PC-3 (cell line): ENCODE data around the gene MRPL9. TPM values are rescaled to one million over a fixed set of nuclear protein-coding genes. Genes with fewer than 3 reads are reported as not detected.
"Not testable (repeated sequence)": the region's sequence is repeated elsewhere in the genome, so short reads cannot be mapped to it uniquely, and the experiment has no call there.

Source experiments
- ATAC-seq: fragments of 200-7000 bp; cut with Tn5 transposase; 2 replicates; pipeline ENCODE4 v1.9.1; 2020; ENCODE audit warnings: mild to moderate bottlenecking, moderate library complexity
- BruUV-seq: library from RNA; stranded (reverse); fragments of 400-500 nt; replicated peaks from 2 replicates; lab custom pipeline; 2021; lab: Mats Ljungman, UMichigan
- CTCF ChIA-PET: fragments of 300-600 bp; sonication (Branson Sonifier 250); formaldehyde crosslinking; loops from one replicate; lab custom pipeline; 2022; ENCODE audit warnings: antibody characterized with exemption; lab: Charles Lee
- POLR2A ChIA-PET: fragments of 300-600 bp; sonication (Branson Sonifier 250); formaldehyde crosslinking; loops from one replicate; lab custom pipeline; 2022; ENCODE audit warnings: antibody characterized with exemption; ENCODE audit not compliant: unreplicated experiment; lab: Charles Lee
- DNase-seq: peaks from one replicate; pipeline ENCODE4 v3.0.0-alpha.2; 2015
- H2AFZ ChIP-seq: fragments of 300-600 bp; sonication (generic); 2 replicates; pipeline ENCODE4 v1.6.0; 2016; ENCODE audit warnings: antibody characterized with exemption, low read length
- H3F3A ChIP-seq: fragments of 300-600 bp; sonication (generic); one replicate; pipeline ENCODE4 v1.6.0; 2017; ENCODE audit warnings: antibody characterized with exemption, low read length, control low read depth, mild to moderate bottlenecking; ENCODE audit not compliant: unreplicated experiment
- H3K27ac ChIP-seq: fragments of 300-600 bp; sonication (generic); 2 replicates; pipeline ENCODE4 v1.5.1; 2016; ENCODE audit warnings: mild to moderate bottlenecking, low read length
- H3K27me3 ChIP-seq: fragments of 300-600 bp; sonication (generic); 2 replicates; pipeline ENCODE4 v1.6.1; 2016; ENCODE audit warnings: low read length, mixed read lengths
- H3K36me3 ChIP-seq: fragments of 300-600 bp; sonication (generic); 2 replicates; pipeline ENCODE4 v1.6.1; 2016; ENCODE audit warnings: low read depth, mixed run types, low read length, mixed read lengths
- H3K4me1 ChIP-seq: fragments of 300-600 bp; sonication (generic); 2 replicates; pipeline ENCODE4 v1.5.1; 2016; ENCODE audit warnings: low read length; ENCODE audit not compliant: insufficient read depth
- H3K4me2 ChIP-seq: fragments of 300-600 bp; sonication (generic); 2 replicates; pipeline ENCODE4 v1.6.0; 2016; ENCODE audit warnings: low read length
- H3K4me3 ChIP-seq: fragments of 300-600 bp; sonication (generic); 2 replicates; pipeline ENCODE4 v1.5.1; 2016; ENCODE audit warnings: mild to moderate bottlenecking, low read length, mixed read lengths
- H3K79me2 ChIP-seq: fragments of 300-600 bp; sonication (generic); 2 replicates; pipeline ENCODE4 v1.6.1; 2017; ENCODE audit warnings: low read length, mixed read lengths
- H3K9ac ChIP-seq: fragments of 300-600 bp; sonication (generic); 2 replicates; pipeline ENCODE4 v1.6.0; 2016; ENCODE audit warnings: mild to moderate bottlenecking, low read length
- H3K9me2 ChIP-seq: fragments of 300-600 bp; sonication (generic); replicated peaks from 2 replicates; pipeline ENCODE4 v1.6.1; 2016; ENCODE audit warnings: mixed run types, low read length, mixed read lengths
- H3K9me3 ChIP-seq: fragments of 300-600 bp; sonication (generic); 2 replicates; pipeline ENCODE4 v1.6.1; 2016; ENCODE audit warnings: low read length, mixed read lengths
- H4K20me1 ChIP-seq: fragments of 300-600 bp; sonication (generic); 2 replicates; pipeline ENCODE4 v1.6.1; 2016; ENCODE audit warnings: low read length, mixed read lengths
- EZH2 ChIP-seq: fragments of 300-600 bp; sonication (generic); IDR thresholded peaks from one replicate; pipeline ENCODE4 v1.6.1; 2017; ENCODE audit warnings: antibody characterized with exemption, mild to moderate bottlenecking, low read length; ENCODE audit not compliant: unreplicated experiment
- EZH2phosphoT487 ChIP-seq: fragments of 300-600 bp; sonication (generic); IDR thresholded peaks from 2 replicates; pipeline ENCODE4 v1.6.1; 2018; ENCODE audit warnings: mild to moderate bottlenecking, antibody characterized with exemption, low read length, borderline replicate concordance
- intact Hi-C: fragments of 100-400 bp; cut with micrococcal nuclease; formaldehyde crosslinking; loops from 2 replicates; pipeline ENCODE4 v1.9.0; 2023
- total RNA-seq: library from RNA; depleted of rRNA; stranded (reverse); fragments of >200 nt; gene quantifications from 2 replicates; pipeline ENCODE4 v1.2.3, GENCODE V29; 2014
- TF ChIP-seq, protein P1 (sequence below): fragments of 300-600 bp; sonication (generic); conservative IDR thresholded peaks from 2 replicates; pipeline ENCODE4 v1.5.1; 2017; ENCODE audit warnings: antibody characterized with exemption, low read depth, mild to moderate bottlenecking, low read length

MRPL9 gene
- total RNA-seq, 1 experiment from 2014 or later = 229 TPM

DNA sequence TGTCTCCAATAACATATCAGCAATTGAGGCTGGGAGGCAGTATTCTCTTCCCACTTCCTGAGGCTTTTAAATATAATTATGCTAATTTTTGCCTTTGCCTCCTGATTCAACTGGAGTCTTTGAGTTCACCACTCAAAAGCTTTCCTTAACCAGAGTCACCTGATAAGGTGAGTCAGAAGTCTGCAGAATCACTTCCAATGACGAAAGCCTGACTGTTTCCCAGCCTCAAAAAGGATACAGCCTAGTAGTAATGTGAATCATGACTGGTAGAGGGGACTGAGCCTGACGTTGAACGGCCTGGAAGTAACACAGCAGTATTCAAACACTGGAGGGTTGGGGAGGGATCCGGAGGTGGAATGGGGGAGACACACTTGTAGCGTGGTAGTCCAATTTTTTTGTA is 10.4 kb upstream of the MRPL9 start:
- peaks cover 14% of the 10 kb centered on the region for H3K4me1 ChIP-seq
- peak overlapping the region; percentile 19; the same call in 1 of the 2 replicates for H3K4me2 ChIP-seq
- no peak overlapping the region for H2AFZ ChIP-seq
- peak overlapping the region; percentile 50 for H3K27ac ChIP-seq
- no peaks in the 10 kb centered on the region for H3F3A ChIP-seq
- no peaks in the 10 kb centered on the region for H3K9me3 ChIP-seq
- H3K4me3 ChIP-seq = no peak overlapping the region
- ChIA-PET POLR2A (interaction anchor here (0.5 kb wide), 1 partner anchor 263 kb away, joined by 5 read pairs; the partner anchor contains the start of gene S100A11), CTCF (no interaction called here)
- intact Hi-C loops = no loop called here
- peak overlapping the region; percentile 22; the same call in 1 of the 2 replicates for H3K9ac ChIP-seq
- no peak for TF ChIP-seq EZH2phosphoT487
- peaks cover 21% of the 10 kb centered on the region for H3K36me3 ChIP-seq
- DNase-seq (peak; percentile 93), ATAC-seq (peak; percentile 98)
- no TSS peak for BruUV-seq
- no peaks in the 10 kb centered on the region for H3K27me3 ChIP-seq
- no peaks in the 10 kb centered on the region for H4K20me1 ChIP-seq
- H3K9me2 ChIP-seq = no peaks in the 10 kb centered on the region
- no peaks in the 10 kb centered on the region for H3K79me2 ChIP-seq

DNA sequence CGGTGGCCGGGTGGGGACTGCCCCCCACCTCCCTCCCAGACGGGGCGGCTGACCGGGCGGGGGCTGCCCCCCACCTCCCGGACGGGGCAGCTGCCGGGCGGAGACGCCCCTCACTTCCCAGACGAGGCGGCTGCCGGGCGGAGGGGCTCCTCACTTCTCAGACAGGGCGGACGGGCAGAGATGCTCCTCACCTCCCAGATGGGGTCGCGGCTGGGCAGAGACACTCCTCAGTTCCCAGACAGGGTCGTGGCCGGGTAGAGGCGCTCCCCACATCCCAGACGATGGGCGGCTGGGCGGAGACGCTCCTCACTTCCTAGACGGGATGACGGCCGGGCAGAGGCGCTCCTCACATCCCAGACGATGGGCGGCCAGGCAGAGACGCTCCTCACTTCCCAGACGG is 6.0 kb upstream of the MRPL9 start:
- ATAC-seq, H3K36me3 ChIP-seq, H3K27me3 ChIP-seq, POLR2A ChIA-PET, H3K9ac ChIP-seq, H3K9me3 ChIP-seq, BruUV-seq, H4K20me1 ChIP-seq, H3K79me2 ChIP-seq, intact Hi-C loops, CTCF ChIA-PET, H3K4me3 ChIP-seq, H3K9me2 ChIP-seq, H3K4me2 ChIP-seq, H3K27ac ChIP-seq, H3F3A ChIP-seq, H2AFZ ChIP-seq, DNase-seq: not testable (repeated sequence)
- peaks cover 30% of the 10 kb centered on the region for H3K4me1 ChIP-seq

GRCh38 chr1:151768351-151769066 is 5.2 kb upstream of the MRPL9 start:
- DNase-seq = peak; percentile 97
- H4K20me1 ChIP-seq, POLR2A ChIA-PET, CTCF ChIA-PET, H3K36me3 ChIP-seq, H3K9me3 ChIP-seq, H3K79me2 ChIP-seq, H3K27me3 ChIP-seq, H3K9ac ChIP-seq, H3F3A ChIP-seq, H3K9me2 ChIP-seq, BruUV-seq: not testable (repeated sequence)
- peak; percentile 39 for ATAC-seq
- Histone ChIP-seq H3K4me1 (peaks cover 27% of the 10 kb centered on the region), H2AFZ (0 out of 2 replicates have a peak overlapping the region, but pooled peaks have one; percentile 44), H3K4me2 (peak overlapping the region; percentile 70), H3K4me3 (peak overlapping the region; percentile 20; the same call in 1 of the 2 replicates), H3K27ac (peak overlapping the region; percentile 59)
- intact Hi-C loops = loop anchor here (1.0 kb wide), 1 partner anchor 68 kb away; no protein-coding TSS in a partner anchor

DNA sequence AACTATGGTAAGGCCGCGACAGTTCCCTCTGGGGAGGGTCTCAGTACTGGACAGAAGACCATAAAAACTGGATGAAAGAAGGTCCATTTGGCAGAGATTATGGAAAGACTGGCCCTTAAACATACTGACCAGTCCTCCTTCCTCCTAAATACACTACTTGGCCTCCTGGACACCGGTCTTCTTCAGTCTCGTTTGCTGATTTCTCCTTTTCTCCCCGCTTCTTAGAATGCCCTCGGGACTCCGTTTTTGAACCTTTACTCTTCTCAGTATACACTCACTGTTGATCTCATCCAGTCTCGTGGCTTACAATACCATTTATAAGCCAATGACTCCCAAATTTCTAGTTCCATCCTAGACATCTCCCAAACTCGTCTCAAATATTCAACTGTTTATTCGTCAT is 694 bp upstream of the MRPL9 start:
- H3K27ac ChIP-seq = peak overlapping the region; percentile 47
- H2AFZ ChIP-seq = peak overlapping the region; percentile 90
- no peaks in the 10 kb centered on the region for H3K27me3 ChIP-seq
- H4K20me1 ChIP-seq = no peaks in the 10 kb centered on the region
- H3K4me3 ChIP-seq = peak overlapping the region; percentile 77
- H3F3A ChIP-seq = no peaks in the 10 kb centered on the region
- peaks cover 26% of the 10 kb centered on the region for H3K79me2 ChIP-seq
- H3K36me3 ChIP-seq = peaks cover 27% of the 10 kb centered on the region
- intact Hi-C loops = loop anchor here (1.0 kb wide), 1 partner anchor 26 kb away; the partner anchor contains the start of gene TDRKH
- H3K4me1 ChIP-seq = peaks cover 37% of the 10 kb centered on the region
- BruUV-seq = no TSS peak
- H3K9me3 ChIP-seq = no peaks in the 10 kb centered on the region
- CTCF ChIA-PET = interaction anchor here (0.6 to 1.5 kb wide), 4 partner anchors 69 to 118 kb away, joined by 3 to 5 read pairs (median 4); no protein-coding TSS in a partner anchor
- peak overlapping the region; percentile 92 for H3K4me2 ChIP-seq
- TF ChIP-seq EZH2 (no peak), EZH2phosphoT487 (no peak)
- TF ChIP-seq, protein P1, sequence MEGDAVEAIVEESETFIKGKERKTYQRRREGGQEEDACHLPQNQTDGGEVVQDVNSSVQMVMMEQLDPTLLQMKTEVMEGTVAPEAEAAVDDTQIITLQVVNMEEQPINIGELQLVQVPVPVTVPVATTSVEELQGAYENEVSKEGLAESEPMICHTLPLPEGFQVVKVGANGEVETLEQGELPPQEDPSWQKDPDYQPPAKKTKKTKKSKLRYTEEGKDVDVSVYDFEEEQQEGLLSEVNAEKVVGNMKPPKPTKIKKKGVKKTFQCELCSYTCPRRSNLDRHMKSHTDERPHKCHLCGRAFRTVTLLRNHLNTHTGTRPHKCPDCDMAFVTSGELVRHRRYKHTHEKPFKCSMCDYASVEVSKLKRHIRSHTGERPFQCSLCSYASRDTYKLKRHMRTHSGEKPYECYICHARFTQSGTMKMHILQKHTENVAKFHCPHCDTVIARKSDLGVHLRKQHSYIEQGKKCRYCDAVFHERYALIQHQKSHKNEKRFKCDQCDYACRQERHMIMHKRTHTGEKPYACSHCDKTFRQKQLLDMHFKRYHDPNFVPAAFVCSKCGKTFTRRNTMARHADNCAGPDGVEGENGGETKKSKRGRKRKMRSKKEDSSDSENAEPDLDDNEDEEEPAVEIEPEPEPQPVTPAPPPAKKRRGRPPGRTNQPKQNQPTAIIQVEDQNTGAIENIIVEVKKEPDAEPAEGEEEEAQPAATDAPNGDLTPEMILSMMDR = no peak
- POLR2A ChIA-PET = no interaction called here
- no peaks in the 10 kb centered on the region for H3K9me2 ChIP-seq
- no peak for DNase-seq
- ATAC-seq = no peak
- H3K9ac ChIP-seq = peak overlapping the region; percentile 80
